DND-41 (cell line): ENCODE results near the gene GREB1.

Experiments used
- ATAC-seq: fragments of 200-7000 bp; cut with Tn5 transposase; 3 replicates; pipeline ENCODE4 v1.9.1; 2021; ENCODE audit warnings: low read depth; ENCODE audit not compliant: insufficient read depth
- DNase-seq: peaks from one replicate; pipeline ENCODE4 v3.0.0-alpha.2; 2020
- H2AFZ ChIP-seq: 2 replicates; pipeline ENCODE4 v1.6.0; 2012; ENCODE audit warnings: low read depth, low read length
- H3K27ac ChIP-seq: 2 replicates; pipeline ENCODE4 v1.5.1; 2012; ENCODE audit warnings: low read length, inconsistent platforms
- H3K27me3 ChIP-seq: fragments of 200-600 bp; sonication (generic); 2 replicates; pipeline ENCODE4 v1.6.0; 2012; ENCODE audit warnings: low read length, mild to moderate bottlenecking, inconsistent platforms; ENCODE audit not compliant: insufficient read depth, poor library complexity
- H3K36me3 ChIP-seq: 2 replicates; pipeline ENCODE4 v1.5.1; 2012; ENCODE audit warnings: low read length, inconsistent platforms; ENCODE audit not compliant: insufficient read depth
- H3K4me1 ChIP-seq: 2 replicates; pipeline ENCODE4 v1.5.1; 2012; ENCODE audit warnings: mild to moderate bottlenecking, low read length; ENCODE audit not compliant: insufficient read depth
- H3K4me2 ChIP-seq: 2 replicates; pipeline ENCODE4 v1.6.0; 2012; ENCODE audit warnings: mild to moderate bottlenecking, moderate library complexity, low read length, inconsistent platforms; ENCODE audit not compliant: insufficient read depth
- H3K4me3 ChIP-seq, 2 experiments: fragments of 200-600 bp in 1 of 2; shearing (Covaris generic) in 1 of 2; 2 replicates each; pipeline ENCODE4 v1.5.1; 2012 to 2016; ENCODE audit warnings: inconsistent platforms in 2 of 2, low read length in 2 of 2, mild to moderate bottlenecking in 2 of 2, low read depth in 1 of 2, moderate library complexity in 1 of 2
- H3K79me2 ChIP-seq: 2 replicates; pipeline ENCODE4 v1.6.0; 2012; ENCODE audit warnings: low read length, inconsistent platforms; ENCODE audit not compliant: insufficient read depth
- H3K9ac ChIP-seq: 2 replicates; pipeline ENCODE4 v1.6.0; 2012; ENCODE audit warnings: low read depth, mild to moderate bottlenecking, inconsistent platforms, low read length, moderate library complexity
- H3K9me3 ChIP-seq: 2 replicates; pipeline ENCODE4 v1.5.1; 2012; ENCODE audit warnings: low read length, moderate library complexity, mild to moderate bottlenecking, inconsistent platforms; ENCODE audit not compliant: insufficient read depth, severe bottlenecking
- H4K20me1 ChIP-seq: 2 replicates; pipeline ENCODE4 v1.6.0; 2012; ENCODE audit warnings: low read length; ENCODE audit not compliant: insufficient read depth
- CTCF ChIP-seq: IDR thresholded peaks from 2 replicates; pipeline ENCODE4 v1.5.1; 2012; ENCODE audit warnings: borderline replicate concordance, low read length, moderate library complexity, mild to moderate bottlenecking; ENCODE audit not compliant: poor library complexity, severe bottlenecking; ENCODE audit errors: extremely low read depth
- EZH2 ChIP-seq: IDR thresholded peaks from 3 replicates; pipeline ENCODE4 v1.6.1; 2012; ENCODE audit warnings: borderline replicate concordance, low read depth, mild to moderate bottlenecking, moderate library complexity, low read length, inconsistent platforms; ENCODE audit not compliant: severe bottlenecking

Gene GREB1

GRCh38 chr2:11657195-11657594 is 123.3 kb downstream of the GREB1 start:
- TF ChIP-seq EZH2 (no peak), CTCF (no peak)
- H3K9me3 ChIP-seq: no peaks in the 10 kb centered on the region
- H3K36me3 ChIP-seq: no peaks in the 10 kb centered on the region
- ATAC-seq: no peak
- no peak for DNase-seq
- no peaks in the 10 kb centered on the region for H3K79me2 ChIP-seq
- H3K4me2 ChIP-seq: no peak overlapping the region
- no peak overlapping the region for H2AFZ ChIP-seq
- H3K4me3 ChIP-seq: no peak overlapping the region
- no peak overlapping the region for H3K27ac ChIP-seq
- no peak overlapping the region for H3K9ac ChIP-seq
- no peaks in the 10 kb centered on the region for H3K4me1 ChIP-seq
- no peaks in the 10 kb centered on the region for H3K27me3 ChIP-seq
- no peaks in the 10 kb centered on the region for H4K20me1 ChIP-seq

GRCh38 chr2:11657646-11658045 is 123.8 kb downstream of the GREB1 start:
- DNase-seq: no peak
- Histone ChIP-seq H3K9ac (no peak overlapping the region), H3K9me3 (peaks cover under 1% of the 10 kb centered on the region), H3K27ac (no peak overlapping the region), H3K27me3 (no peaks in the 10 kb centered on the region), H3K4me2 (no peak overlapping the region), H4K20me1 (no peaks in the 10 kb centered on the region), H3K79me2 (no peaks in the 10 kb centered on the region), H3K4me1 (no peaks in the 10 kb centered on the region), H3K36me3 (no peaks in the 10 kb centered on the region), H2AFZ (no peak overlapping the region), H3K4me3 (no peak overlapping the region)
- ATAC-seq: no peak
- TF ChIP-seq EZH2: no peak
- TF ChIP-seq CTCF: no peak

DNA sequence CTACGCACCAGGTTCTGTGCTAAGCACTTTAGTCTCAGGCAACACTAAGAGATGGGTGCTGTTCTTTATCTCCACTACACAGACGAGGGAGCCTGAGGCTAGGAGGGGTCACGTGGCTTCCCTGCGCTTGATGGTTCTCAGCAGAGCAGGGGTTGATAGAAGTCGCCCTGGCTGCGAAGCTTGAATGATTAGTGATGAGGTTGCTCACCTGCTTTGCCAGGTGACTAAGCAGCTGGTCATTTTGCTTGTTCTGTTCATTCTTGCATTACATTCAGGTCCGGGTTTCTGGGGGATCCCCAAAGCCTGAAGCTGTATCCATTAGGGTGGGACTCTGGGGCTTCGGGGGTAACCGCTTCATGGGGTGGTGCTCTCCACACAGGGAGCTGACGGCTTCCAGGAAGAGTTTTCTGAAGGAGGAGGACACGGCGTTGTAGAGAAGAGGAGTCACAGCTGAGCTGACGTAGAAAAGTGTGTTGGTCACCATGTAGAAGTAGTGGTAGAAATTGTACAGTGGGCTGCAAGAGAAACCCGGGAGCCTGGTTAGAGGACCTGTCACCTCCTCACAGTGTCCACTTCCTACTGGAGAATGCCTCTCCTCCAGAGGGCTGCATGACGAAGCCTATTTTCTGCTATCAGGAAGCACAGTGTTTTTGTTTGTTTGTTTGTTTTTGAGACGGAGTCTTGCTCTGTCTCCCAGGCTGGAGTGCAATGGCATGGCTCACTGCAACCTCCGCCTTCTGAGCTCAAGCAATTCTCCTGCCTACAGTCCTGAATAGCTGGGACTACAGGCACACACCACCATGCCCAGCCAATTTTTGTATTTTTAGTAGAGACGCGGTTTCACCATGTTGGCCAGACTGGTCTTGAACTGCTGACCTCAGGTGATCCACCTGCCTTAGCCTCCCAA is 124.6 kb downstream of the GREB1 start:
- Histone ChIP-seq H3K4me2 (no peak overlapping the region), H3K4me3 (no peak overlapping the region), H3K27ac (no peak overlapping the region), H3K27me3 (no peaks in the 10 kb centered on the region), H3K79me2 (no peaks in the 10 kb centered on the region), H2AFZ (no peak overlapping the region), H3K9ac (no peak overlapping the region), H3K9me3 (peaks cover 6% of the 10 kb centered on the region), H3K4me1 (no peaks in the 10 kb centered on the region), H3K36me3 (no peaks in the 10 kb centered on the region), H4K20me1 (no peaks in the 10 kb centered on the region)
- TF ChIP-seq EZH2 (no peak), CTCF (no peak)
- DNase-seq (no peak), ATAC-seq (no peak)
